Measurements from ENCODE around the gene OGDH.

DNA sequence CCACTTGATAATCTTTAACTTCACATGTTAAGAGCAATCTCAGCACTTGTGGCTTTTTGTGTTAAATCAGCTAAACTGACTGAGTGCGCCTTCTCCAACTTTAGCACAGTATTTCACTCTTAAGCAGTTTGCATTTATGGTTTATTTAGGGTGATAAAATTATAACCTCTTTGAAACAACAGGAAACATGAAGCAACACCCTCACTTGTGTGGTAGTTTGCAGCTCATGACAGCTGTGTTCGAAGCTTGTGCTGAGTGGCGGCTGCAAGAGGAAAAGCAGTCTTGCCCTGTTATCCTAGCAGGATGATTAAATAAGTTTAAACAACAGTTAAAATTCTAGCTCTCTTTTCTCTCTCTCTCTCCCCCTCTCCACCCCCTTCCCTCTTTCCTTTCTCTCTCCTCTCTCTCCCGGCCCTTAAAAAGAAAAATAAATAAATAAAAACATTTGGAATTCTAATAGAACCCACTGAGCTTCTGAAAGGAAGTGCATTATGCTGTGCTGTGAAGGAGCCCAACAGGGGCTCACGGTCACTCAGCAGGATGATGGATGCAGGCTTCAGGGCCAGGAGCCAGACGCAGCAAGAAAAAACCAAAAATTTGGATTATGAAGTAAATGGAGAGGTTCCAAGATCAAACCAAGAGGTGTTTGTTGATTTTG lies 25.2 kb downstream of the OGDH start:
- no peak for TF ChIP-seq POLR2AphosphoS5 (IDR thresholded peaks at IDR 0.05; ENCODE audit: low read length)
- no peak for TF ChIP-seq CTCF (IDR thresholded peaks at IDR 0.05 in 2 of 3, conservative IDR thresholded peaks at IDR 0.05 in 1 of 3; ENCODE audit: control insufficient read depth in 2 of 3, extremely low read depth in 1 of 3, insufficient read depth in 1 of 3, low read depth in 3 of 3, low read length in 3 of 3)
- no peak for TF ChIP-seq CHD2 (IDR thresholded peaks at IDR 0.05; ENCODE audit: borderline replicate concordance, low read depth, low read length)
- no peak for TF ChIP-seq NFXL1 (IDR thresholded peaks at IDR 0.05; ENCODE audit: borderline replicate concordance)
- TF ChIP-seq SP1 (IDR thresholded peaks at IDR 0.05; ENCODE audit: low read depth, low read length) = no peak
